ENCODE measurements around the gene FARS2. TPM values are rescaled to one million over a fixed set of nuclear protein-coding genes. Genes with fewer than 3 reads are reported as not detected.

The FARS2 gene
- total and polyA plus RNA-seq, 9 of the 15 experiments (the other 6 are each of a cell fraction or from before 2014, with no cell fraction given), result 16.5 to 62.2 (median 27.0) TPM

DNA sequence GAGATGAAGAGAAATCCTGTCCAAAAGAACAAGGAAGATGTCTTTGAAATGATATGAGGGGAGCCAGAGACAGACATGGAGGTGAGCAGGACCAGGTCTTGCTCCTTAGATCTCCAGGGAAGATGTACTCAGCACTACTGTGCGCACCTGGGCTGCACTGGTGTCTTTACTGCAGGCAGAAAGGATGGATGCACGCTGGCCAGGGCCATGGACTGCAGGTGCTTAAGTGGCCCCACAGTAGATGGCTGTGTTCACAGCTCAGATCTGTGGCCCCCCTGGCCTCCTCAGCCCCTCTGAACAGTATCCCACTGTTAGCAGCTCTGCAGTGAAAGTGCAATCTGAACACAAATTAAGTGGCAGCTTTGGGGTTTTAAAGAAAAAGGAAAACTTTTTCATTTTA lies 402.4 kb downstream of the FARS2 start:
- BruUV-seq (replicated peaks), result no TSS peak
- no peaks in the 10 kb centered on the region for H3K9me3 ChIP-seq (replicated peaks; ENCODE audit: control insufficient read depth, insufficient read depth, low read depth, low read length)
- CTCF ChIA-PET (ENCODE audit: low intra/inter-chr PET ratio), result no interaction called here
- POLR2A ChIA-PET, result interaction anchor here (0.6 to 1.0 kb wide), 2 partner anchors 8 to 60 kb away, joined by 3 read pairs; no protein-coding TSS in a partner anchor
- H3K27me3 ChIP-seq (ENCODE audit: control insufficient read depth in 2 of 2, insufficient read depth in 2 of 2, low read length in 2 of 2), result no peaks in the 10 kb centered on the region
- no peaks in the 10 kb centered on the region for H3K36me3 ChIP-seq (ENCODE audit: control insufficient read depth, insufficient read depth, low read length)
- H3K79me2 ChIP-seq (ENCODE audit: control insufficient read depth, insufficient read depth, low read length), result no peaks in the 10 kb centered on the region
- 44% methylated on average over 2 of the region's 2 CpGs for WGBS (ENCODE audit: insufficient coverage, low coverage, missing lambda C conversion rate)
- in situ Hi-C loops (cut with MboI), result no loop called here
- H3K9ac ChIP-seq (ENCODE audit: insufficient read depth in 1 of 2, low read depth in 2 of 2, low read length in 2 of 2), result no peak overlapping the region
- H3K9me1 ChIP-seq (ENCODE audit: control insufficient read depth, insufficient read depth, low read length), result no peaks in the 10 kb centered on the region
- no peak overlapping the region for H3K4me2 ChIP-seq (ENCODE audit: insufficient read depth, low read length)
- H3K4me3 ChIP-seq, result no peak overlapping the region
- H3K4me1 ChIP-seq (replicated peaks in 1 of 2; ENCODE audit: control insufficient read depth in 2 of 2, insufficient read depth in 2 of 2, low read length in 2 of 2), result no peaks in the 10 kb centered on the region
- no peak for FAIRE-seq
- H3K27ac ChIP-seq (ENCODE audit: extremely low read depth, low read depth, low read length), result no peak overlapping the region
- no peaks in the 10 kb centered on the region for H4K20me1 ChIP-seq (replicated peaks; ENCODE audit: control insufficient read depth, insufficient read depth, low read length)
- no peak for ATAC-seq
- no peak for DNase-seq (ENCODE audit: extremely low read depth in 1 of 4, low spot score in 3 of 4)
- H2AFZ ChIP-seq (ENCODE audit: low read depth, low read length), result no peak overlapping the region
- intact Hi-C loops (cut with micrococcal nuclease), result no loop called here
- TF ChIP-seq GTF3C2 (IDR thresholded peaks at IDR 0.05; ENCODE audit: borderline replicate concordance, extremely low read depth, insufficient read length) (no peak), TEAD2 (tag; IDR thresholded peaks at IDR 0.05) (no peak), KLF10 (CRISPR knock-in tag; IDR thresholded peaks at IDR 0.05) (no peak), ATF7 (IDR thresholded peaks at IDR 0.05) (no peak), POLR3A (IDR thresholded peaks at IDR 0.05; ENCODE audit: borderline replicate concordance, extremely low read depth, insufficient read depth, insufficient read length) (no peak), HDAC6 (IDR thresholded peaks at IDR 0.05; ENCODE audit: low read depth, low read length) (no peak), NR2C2 (CRISPR knock-in tag; IDR thresholded peaks at IDR 0.05) (no peak), NR2C2 (tag; IDR thresholded peaks at IDR 0.05) (no peak), FOXJ2 (tag; IDR thresholded peaks at IDR 0.05) (no peak), NELFE (IDR thresholded peaks at IDR 0.05; ENCODE audit: insufficient read depth, insufficient read length) (no peak), ZNF347 (CRISPR knock-in tag; IDR thresholded peaks at IDR 0.05; ENCODE audit: low read depth) (no peak), FOXA1 (IDR thresholded peaks at IDR 0.05; ENCODE audit: borderline replicate concordance) (no peak)
- TF ChIP-seq, protein P1, sequence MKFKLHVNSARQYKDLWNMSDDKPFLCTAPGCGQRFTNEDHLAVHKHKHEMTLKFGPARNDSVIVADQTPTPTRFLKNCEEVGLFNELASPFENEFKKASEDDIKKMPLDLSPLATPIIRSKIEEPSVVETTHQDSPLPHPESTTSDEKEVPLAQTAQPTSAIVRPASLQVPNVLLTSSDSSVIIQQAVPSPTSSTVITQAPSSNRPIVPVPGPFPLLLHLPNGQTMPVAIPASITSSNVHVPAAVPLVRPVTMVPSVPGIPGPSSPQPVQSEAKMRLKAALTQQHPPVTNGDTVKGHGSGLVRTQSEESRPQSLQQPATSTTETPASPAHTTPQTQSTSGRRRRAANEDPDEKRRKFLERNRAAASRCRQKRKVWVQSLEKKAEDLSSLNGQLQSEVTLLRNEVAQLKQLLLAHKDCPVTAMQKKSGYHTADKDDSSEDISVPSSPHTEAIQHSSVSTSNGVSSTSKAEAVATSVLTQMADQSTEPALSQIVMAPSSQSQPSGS (CRISPR knock-in tag; IDR thresholded peaks at IDR 0.05), result no peak
- TF ChIP-seq, protein P2, sequence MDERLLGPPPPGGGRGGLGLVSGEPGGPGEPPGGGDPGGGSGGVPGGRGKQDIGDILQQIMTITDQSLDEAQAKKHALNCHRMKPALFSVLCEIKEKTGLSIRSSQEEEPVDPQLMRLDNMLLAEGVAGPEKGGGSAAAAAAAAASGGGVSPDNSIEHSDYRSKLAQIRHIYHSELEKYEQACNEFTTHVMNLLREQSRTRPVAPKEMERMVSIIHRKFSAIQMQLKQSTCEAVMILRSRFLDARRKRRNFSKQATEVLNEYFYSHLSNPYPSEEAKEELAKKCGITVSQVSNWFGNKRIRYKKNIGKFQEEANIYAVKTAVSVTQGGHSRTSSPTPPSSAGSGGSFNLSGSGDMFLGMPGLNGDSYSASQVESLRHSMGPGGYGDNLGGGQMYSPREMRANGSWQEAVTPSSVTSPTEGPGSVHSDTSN (CRISPR knock-in tag; IDR thresholded peaks at IDR 0.05; ENCODE audit: low read depth), result no peak
- TF ChIP-seq, protein P2 (tag; conservative IDR thresholded peaks at IDR 0.05; ENCODE audit: low read depth), result no peak
- TF ChIP-seq, protein P3, sequence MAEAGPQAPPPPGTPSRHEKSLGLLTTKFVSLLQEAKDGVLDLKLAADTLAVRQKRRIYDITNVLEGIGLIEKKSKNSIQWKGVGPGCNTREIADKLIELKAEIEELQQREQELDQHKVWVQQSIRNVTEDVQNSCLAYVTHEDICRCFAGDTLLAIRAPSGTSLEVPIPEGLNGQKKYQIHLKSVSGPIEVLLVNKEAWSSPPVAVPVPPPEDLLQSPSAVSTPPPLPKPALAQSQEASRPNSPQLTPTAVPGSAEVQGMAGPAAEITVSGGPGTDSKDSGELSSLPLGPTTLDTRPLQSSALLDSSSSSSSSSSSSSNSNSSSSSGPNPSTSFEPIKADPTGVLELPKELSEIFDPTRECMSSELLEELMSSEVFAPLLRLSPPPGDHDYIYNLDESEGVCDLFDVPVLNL (CRISPR knock-in tag; IDR thresholded peaks at IDR 0.05; ENCODE audit: low read depth), result no peak
